Glutamatergic neuron (in vitro differentiated cells): ENCODE results near the gene STEEP1. TPM values are rescaled to one million over a fixed set of nuclear protein-coding genes. Genes with fewer than 3 reads are reported as not detected.

Source experiments
- DNase-seq: peaks from one replicate; pipeline ENCODE4 v3.0.0; 2022
- H3K27ac Mint-ChIP-seq: one replicate; pipeline ENCODE4 v1.8.0; 2020; ENCODE audit warnings: mild to moderate bottlenecking, mixed read lengths, inconsistent platforms; ENCODE audit not compliant: unreplicated experiment
- H3K27me3 Mint-ChIP-seq: one replicate; pipeline ENCODE4 v1.8.0; 2020; ENCODE audit warnings: mild to moderate bottlenecking, moderate library complexity, mixed read lengths, inconsistent platforms; ENCODE audit not compliant: unreplicated experiment
- H3K36me3 Mint-ChIP-seq: one replicate; pipeline ENCODE4 v1.8.0; 2020; ENCODE audit warnings: mild to moderate bottlenecking, mixed read lengths, inconsistent platforms; ENCODE audit not compliant: unreplicated experiment
- H3K4me1 Mint-ChIP-seq: one replicate; pipeline ENCODE4 v1.8.0; 2020; ENCODE audit warnings: mild to moderate bottlenecking, low read depth, mixed read lengths, inconsistent platforms; ENCODE audit not compliant: unreplicated experiment
- H3K4me3 Mint-ChIP-seq: one replicate; pipeline ENCODE4 v1.8.0; 2020; ENCODE audit warnings: mild to moderate bottlenecking, mixed read lengths, inconsistent platforms; ENCODE audit not compliant: unreplicated experiment
- H3K9me3 Mint-ChIP-seq: one replicate; pipeline ENCODE4 v1.8.0; 2020; ENCODE audit warnings: mild to moderate bottlenecking, moderate library complexity, mixed read lengths, inconsistent platforms; ENCODE audit not compliant: unreplicated experiment
- total RNA-seq: library from RNA; stranded (reverse); fragmentation: NEBNext Ultra II Directional; extraction: Animal tissue kit (Norgen Biotek cat#: 25700); gene quantifications from one replicate; pipeline ENCODE4 v1.2.1, GENCODE V29; 2021; ENCODE audit not compliant: unreplicated experiment
- TF ChIP-seq, protein P1 (sequence below): fragments of 200-600 bp; sonication (generic); IDR thresholded peaks from one replicate; pipeline ENCODE4 v1.5.0; 2021; ENCODE audit not compliant: partially characterized antibody, unreplicated experiment

Gene STEEP1
- total RNA-seq, 1 donor from 2014 or later: 28.7 TPM

DNA sequence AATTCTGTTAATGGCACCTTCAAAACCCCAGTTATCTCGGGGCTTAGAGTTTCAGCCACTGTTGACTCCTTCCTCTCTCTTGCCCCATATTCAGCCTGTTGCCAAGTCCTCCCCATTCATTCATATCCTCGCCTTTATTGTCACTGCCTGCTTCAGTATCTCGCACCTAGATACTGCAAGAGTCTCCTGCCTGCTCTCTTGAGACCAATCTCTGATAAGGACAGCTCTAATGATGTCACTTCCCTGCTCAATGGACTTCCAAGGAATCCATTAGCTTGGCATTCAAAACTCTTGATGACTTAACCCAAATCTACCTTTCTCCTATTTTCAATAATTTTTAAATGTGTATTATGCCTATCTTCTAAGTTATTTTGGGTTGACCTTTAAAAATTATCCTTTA lies 8.0 kb upstream of the STEEP1 start:
- Mint-ChIP-seq H3K9me3 (peaks cover 5% of the 10 kb centered on the region), H3K4me3 (peak overlapping the region; percentile 84), H3K27ac (no peak overlapping the region)

DNA sequence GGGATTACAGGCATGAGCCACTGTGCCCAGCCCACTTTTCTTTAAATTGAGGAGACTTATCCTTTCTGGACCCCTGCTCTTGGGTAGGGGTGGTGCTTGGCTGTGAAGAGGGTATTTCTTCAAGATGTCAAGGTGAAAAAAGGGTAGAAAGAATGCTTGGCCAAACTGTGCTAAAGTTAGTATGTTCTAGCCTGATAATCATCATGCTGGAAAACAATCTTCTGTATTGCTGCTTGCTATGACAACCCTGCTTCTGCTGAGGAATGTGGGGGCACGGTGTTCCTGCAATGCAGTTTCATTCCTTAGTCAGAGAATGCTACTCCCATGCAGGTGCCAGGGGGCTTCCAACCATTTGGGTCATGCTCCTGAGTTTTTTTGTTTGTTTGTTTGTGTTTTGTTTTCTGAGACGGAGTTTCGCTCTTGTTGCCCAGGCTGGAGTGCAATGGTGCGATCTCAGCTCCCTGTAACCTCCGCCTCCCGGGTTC lies 5.2 kb upstream of the STEEP1 start:
- Mint-ChIP-seq H3K4me3 (no peak overlapping the region), H3K9me3 (peaks cover 5% of the 10 kb centered on the region), H3K36me3 (no peaks in the 10 kb centered on the region), H3K4me1 (peaks cover 2% of the 10 kb centered on the region), H3K27ac (no peak overlapping the region), H3K27me3 (peaks cover 4% of the 10 kb centered on the region)
- DNase-seq: no peak
- TF ChIP-seq, protein P1, sequence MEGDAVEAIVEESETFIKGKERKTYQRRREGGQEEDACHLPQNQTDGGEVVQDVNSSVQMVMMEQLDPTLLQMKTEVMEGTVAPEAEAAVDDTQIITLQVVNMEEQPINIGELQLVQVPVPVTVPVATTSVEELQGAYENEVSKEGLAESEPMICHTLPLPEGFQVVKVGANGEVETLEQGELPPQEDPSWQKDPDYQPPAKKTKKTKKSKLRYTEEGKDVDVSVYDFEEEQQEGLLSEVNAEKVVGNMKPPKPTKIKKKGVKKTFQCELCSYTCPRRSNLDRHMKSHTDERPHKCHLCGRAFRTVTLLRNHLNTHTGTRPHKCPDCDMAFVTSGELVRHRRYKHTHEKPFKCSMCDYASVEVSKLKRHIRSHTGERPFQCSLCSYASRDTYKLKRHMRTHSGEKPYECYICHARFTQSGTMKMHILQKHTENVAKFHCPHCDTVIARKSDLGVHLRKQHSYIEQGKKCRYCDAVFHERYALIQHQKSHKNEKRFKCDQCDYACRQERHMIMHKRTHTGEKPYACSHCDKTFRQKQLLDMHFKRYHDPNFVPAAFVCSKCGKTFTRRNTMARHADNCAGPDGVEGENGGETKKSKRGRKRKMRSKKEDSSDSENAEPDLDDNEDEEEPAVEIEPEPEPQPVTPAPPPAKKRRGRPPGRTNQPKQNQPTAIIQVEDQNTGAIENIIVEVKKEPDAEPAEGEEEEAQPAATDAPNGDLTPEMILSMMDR: no peak

More for the DNA sequence above, 8.0 kb upstream of the STEEP1 start:
- Mint-ChIP-seq H3K4me1 (peaks cover 2% of the 10 kb centered on the region), H3K36me3 (no peaks in the 10 kb centered on the region), H3K27me3 (peaks cover 4% of the 10 kb centered on the region)
- no peak for DNase-seq
- TF ChIP-seq, protein P1: no peak

DNA sequence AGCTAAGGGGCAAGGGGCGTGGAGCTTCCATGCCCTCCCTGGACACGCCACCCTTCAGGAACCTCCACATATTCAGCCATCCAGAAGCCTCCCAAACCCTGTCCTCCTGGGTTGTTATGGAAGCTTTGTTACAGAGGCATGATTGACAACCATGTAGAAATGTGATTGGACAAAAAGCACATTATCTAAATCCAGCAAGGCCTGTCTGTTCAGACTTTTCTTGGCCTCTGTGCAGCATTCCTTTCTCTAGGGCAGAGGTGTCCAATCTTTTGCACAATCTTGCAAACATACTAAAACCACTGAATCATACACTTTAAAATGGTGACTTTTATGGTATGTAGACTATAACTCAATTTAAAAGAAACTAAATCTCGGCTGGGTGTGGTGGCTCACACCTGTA lies 12.7 kb downstream of the STEEP1 start:
- Mint-ChIP-seq H3K27ac (no peak overlapping the region), H3K4me1 (peaks cover 2% of the 10 kb centered on the region), H3K36me3 (no peaks in the 10 kb centered on the region), H3K9me3 (no peaks in the 10 kb centered on the region), H3K4me3 (no peak overlapping the region), H3K27me3 (peaks cover 2% of the 10 kb centered on the region)
- DNase-seq: no peak
- TF ChIP-seq, protein P1: no peak

DNA sequence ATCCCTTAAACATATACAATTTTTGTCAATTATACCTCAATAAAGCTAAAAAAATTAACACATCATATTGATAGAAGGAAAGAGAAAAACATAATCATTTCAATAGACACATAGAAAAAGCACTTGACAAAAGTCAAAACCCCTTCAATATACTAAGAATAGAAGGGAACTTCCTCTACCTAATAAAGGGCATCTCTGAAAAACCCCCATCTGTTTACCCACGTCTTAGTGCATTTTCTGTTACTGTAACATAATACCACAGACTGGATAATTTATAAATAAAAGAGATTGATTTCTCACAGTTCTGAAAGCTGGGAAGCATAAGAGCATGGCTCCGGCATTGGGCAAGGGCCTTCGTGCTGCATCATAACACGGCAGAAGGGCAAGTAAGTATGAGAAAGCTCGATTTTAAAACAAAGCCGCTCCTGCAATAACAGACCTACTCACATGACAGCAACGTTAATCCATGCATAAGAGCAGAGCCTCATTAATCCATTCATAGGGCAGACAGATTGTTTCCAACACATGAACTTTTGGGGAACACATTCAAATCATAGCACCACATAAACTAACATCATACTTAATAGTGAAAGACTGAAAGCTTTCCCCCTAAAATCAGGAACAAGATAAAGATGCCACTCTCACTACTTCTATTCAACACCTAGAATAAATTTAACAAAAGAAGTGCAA lies 15.7 kb downstream of the STEEP1 start:
- no peaks in the 10 kb centered on the region for H3K27me3 Mint-ChIP-seq
- peaks cover 2% of the 10 kb centered on the region for H3K4me1 Mint-ChIP-seq
- no peaks in the 10 kb centered on the region for H3K36me3 Mint-ChIP-seq
- TF ChIP-seq, protein P1: no peak
- H3K9me3 Mint-ChIP-seq: no peaks in the 10 kb centered on the region
- H3K4me3 Mint-ChIP-seq: no peak overlapping the region
- DNase-seq: no peak
- H3K27ac Mint-ChIP-seq: no peak overlapping the region

DNA sequence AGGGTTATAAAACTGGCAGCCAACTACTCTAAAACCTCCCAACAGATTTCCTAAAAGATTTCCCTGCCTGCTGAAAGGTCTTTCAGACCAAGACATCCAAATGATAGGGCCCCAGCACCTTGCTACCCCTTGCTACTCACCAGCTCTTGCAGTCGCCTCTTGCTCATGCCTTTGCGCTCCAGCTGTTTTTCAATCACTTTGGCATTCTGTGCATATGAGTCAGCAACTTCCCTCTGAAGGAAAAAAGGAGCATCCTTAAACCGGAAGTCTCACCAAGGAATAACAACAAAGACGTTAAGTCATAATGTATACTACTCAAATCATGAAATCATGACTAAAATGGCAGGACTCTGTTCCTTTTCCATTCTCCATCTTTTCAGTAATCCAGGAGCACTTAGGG lies 24.0 kb downstream of the STEEP1 start:
- Mint-ChIP-seq H3K27me3 (peaks cover 4% of the 10 kb centered on the region), H3K4me3 (no peak overlapping the region), H3K9me3 (no peaks in the 10 kb centered on the region), H3K36me3 (no peaks in the 10 kb centered on the region), H3K27ac (no peak overlapping the region), H3K4me1 (no peaks in the 10 kb centered on the region)
- DNase-seq: no peak
- TF ChIP-seq, protein P1: no peak
